ENCODE measurements around the gene PDE4B. TPM values are rescaled to one million over a fixed set of nuclear protein-coding genes. Genes with fewer than 3 reads are reported as not detected.

The PDE4B gene
- polyA plus RNA-seq, 1 donor (not counting 4 experiments of a cell fraction or from before 2014, with no cell fraction given), result 0.29 TPM

DNA sequence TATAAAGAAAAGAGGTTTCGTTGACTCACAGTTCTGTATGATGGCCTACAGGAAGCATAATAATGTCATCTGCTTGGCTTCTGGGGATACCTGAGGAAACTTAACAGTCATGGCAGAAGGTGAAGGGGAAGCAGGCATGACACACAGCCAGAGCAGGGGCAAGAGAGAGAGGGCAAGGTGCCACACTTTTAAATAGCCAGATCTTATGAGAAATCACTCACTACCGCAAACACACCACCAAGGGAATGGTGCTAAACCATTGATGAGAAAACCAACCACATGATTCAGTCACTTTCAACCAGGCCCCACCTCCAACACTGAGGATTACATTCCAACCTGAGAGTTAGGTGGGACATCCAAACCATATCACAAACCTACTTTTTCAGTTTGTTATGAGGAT lies 495.4 kb downstream of the PDE4B start:
- Histone ChIP-seq H3K27ac (ENCODE audit: control insufficient read depth, insufficient read depth, low read length) (no peak overlapping the region), H4K20me1 (ENCODE audit: control insufficient read depth, extremely low read depth, insufficient read depth, low read length) (no peaks in the 10 kb centered on the region), H3K36me3 (ENCODE audit: control insufficient read depth in 2 of 2, extremely low read depth in 1 of 2, insufficient read depth in 2 of 2, low read length in 2 of 2) (no peaks in the 10 kb centered on the region), H2AFZ (ENCODE audit: control insufficient read depth, low read length) (no peak overlapping the region), H3K4me1 (ENCODE audit: control insufficient read depth, extremely low read depth, insufficient read depth, low read length) (peaks cover 16% of the 10 kb centered on the region), H3K79me2 (ENCODE audit: control insufficient read depth, insufficient read depth, low read length) (no peaks in the 10 kb centered on the region), H3K4me3 (ENCODE audit: control insufficient read depth in 2 of 3, extremely low read depth in 1 of 3, insufficient read depth in 2 of 3, low read depth in 1 of 3, low read length in 3 of 3) (no peak overlapping the region), H3K9ac (ENCODE audit: control insufficient read depth, extremely low read depth, insufficient read depth, low read length) (no peak overlapping the region), H3K9me1 (ENCODE audit: control insufficient read depth, extremely low read depth, insufficient read depth, low read length) (no peaks in the 10 kb centered on the region), H3K9me3 (ENCODE audit: control insufficient read depth, low read depth, low read length) (no peaks in the 10 kb centered on the region), H3K4me2 (ENCODE audit: control insufficient read depth, extremely low read depth, insufficient read depth, low read depth, low read length) (no peak overlapping the region), H3K27me3 (ENCODE audit: control insufficient read depth, extremely low read depth, insufficient read depth, low read length) (no peaks in the 10 kb centered on the region)
- FAIRE-seq (no peak), DNase-seq (ENCODE audit: low read depth, low spot score) (no peak)
- TF ChIP-seq EZH2 (IDR thresholded peaks at IDR 0.05; ENCODE audit: low read length), result no peak
- TF ChIP-seq, protein P1, sequence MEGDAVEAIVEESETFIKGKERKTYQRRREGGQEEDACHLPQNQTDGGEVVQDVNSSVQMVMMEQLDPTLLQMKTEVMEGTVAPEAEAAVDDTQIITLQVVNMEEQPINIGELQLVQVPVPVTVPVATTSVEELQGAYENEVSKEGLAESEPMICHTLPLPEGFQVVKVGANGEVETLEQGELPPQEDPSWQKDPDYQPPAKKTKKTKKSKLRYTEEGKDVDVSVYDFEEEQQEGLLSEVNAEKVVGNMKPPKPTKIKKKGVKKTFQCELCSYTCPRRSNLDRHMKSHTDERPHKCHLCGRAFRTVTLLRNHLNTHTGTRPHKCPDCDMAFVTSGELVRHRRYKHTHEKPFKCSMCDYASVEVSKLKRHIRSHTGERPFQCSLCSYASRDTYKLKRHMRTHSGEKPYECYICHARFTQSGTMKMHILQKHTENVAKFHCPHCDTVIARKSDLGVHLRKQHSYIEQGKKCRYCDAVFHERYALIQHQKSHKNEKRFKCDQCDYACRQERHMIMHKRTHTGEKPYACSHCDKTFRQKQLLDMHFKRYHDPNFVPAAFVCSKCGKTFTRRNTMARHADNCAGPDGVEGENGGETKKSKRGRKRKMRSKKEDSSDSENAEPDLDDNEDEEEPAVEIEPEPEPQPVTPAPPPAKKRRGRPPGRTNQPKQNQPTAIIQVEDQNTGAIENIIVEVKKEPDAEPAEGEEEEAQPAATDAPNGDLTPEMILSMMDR (optimal IDR thresholded peaks at IDR 0.05 in 1 of 3, IDR thresholded peaks at IDR 0.05 in 1 of 3, conservative IDR thresholded peaks at IDR 0.05 in 1 of 3; ENCODE audit: extremely low read depth in 1 of 3, insufficient read depth in 2 of 3, low read length in 3 of 3), result no peak
- dilution Hi-C loops (cut with MboI; ENCODE audit: extremely low pct_ligation_motif_present, low sequenced_read_pairs), result no loop called here

DNA sequence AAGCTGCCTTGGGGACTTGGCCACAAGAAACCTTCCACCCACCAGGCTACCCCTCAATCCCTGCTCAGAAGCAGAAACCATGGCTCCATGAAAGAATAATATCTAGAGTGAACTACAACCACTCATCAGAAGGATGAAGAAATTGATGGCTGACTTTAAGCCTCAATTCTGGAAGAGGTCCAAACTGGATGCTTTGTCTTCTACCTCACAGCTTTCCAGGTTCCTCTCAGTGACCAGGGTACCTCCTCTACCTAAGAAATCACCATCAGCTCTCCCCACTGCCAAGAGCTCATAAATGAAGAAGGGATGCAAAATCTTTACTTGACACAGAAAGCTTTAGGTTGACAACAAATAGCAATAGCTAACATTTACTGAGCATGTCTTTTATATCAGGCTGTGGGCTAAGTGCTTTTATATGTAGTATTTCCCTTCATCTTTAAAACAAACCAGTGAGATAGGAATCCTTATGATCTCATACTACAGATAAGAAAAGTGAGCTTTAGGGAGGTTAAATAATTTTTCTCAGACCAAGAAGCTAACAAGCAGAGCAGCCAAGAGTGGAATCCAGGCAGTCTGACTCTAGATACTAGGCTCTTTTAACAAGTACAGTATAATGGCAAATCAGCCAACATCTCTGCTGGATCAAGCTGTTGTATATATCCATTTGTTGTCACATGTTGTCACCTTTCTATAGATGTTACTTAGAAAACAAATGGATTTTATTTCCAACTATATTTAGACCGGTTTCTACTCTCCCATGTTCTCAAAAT lies 498.3 kb downstream of the PDE4B start:
- H3K9ac ChIP-seq (ENCODE audit: control insufficient read depth, extremely low read depth, insufficient read depth, low read length), result no peak overlapping the region
- H3K4me1 ChIP-seq (ENCODE audit: control insufficient read depth, extremely low read depth, insufficient read depth, low read length), result peaks cover 24% of the 10 kb centered on the region
- H3K4me2 ChIP-seq (ENCODE audit: control insufficient read depth, extremely low read depth, insufficient read depth, low read depth, low read length), result no peak overlapping the region
- FAIRE-seq (peak; percentile 61), DNase-seq (ENCODE audit: low read depth, low spot score) (no peak)
- no peak overlapping the region for H3K27ac ChIP-seq (ENCODE audit: control insufficient read depth, insufficient read depth, low read length)
- no peaks in the 10 kb centered on the region for H3K36me3 ChIP-seq (ENCODE audit: control insufficient read depth in 2 of 2, extremely low read depth in 1 of 2, insufficient read depth in 2 of 2, low read length in 2 of 2)
- H4K20me1 ChIP-seq (ENCODE audit: control insufficient read depth, extremely low read depth, insufficient read depth, low read length), result no peaks in the 10 kb centered on the region
- H2AFZ ChIP-seq (ENCODE audit: control insufficient read depth, low read length), result no peak overlapping the region
- no peak overlapping the region for H3K4me3 ChIP-seq (ENCODE audit: control insufficient read depth in 2 of 3, extremely low read depth in 1 of 3, insufficient read depth in 2 of 3, low read depth in 1 of 3, low read length in 3 of 3)
- no peaks in the 10 kb centered on the region for H3K9me1 ChIP-seq (ENCODE audit: control insufficient read depth, extremely low read depth, insufficient read depth, low read length)
- no peaks in the 10 kb centered on the region for H3K9me3 ChIP-seq (ENCODE audit: control insufficient read depth, low read depth, low read length)
- no peaks in the 10 kb centered on the region for H3K27me3 ChIP-seq (ENCODE audit: control insufficient read depth, extremely low read depth, insufficient read depth, low read length)
- dilution Hi-C loops (cut with MboI; ENCODE audit: extremely low pct_ligation_motif_present, low sequenced_read_pairs), result no loop called here
- H3K79me2 ChIP-seq (ENCODE audit: control insufficient read depth, insufficient read depth, low read length), result no peaks in the 10 kb centered on the region
- TF ChIP-seq, protein P1 (optimal IDR thresholded peaks at IDR 0.05 in 1 of 3, IDR thresholded peaks at IDR 0.05 in 1 of 3, conservative IDR thresholded peaks at IDR 0.05 in 1 of 3; ENCODE audit: extremely low read depth in 1 of 3, insufficient read depth in 2 of 3, low read length in 3 of 3), result no peak
- TF ChIP-seq EZH2 (IDR thresholded peaks at IDR 0.05; ENCODE audit: low read length), result no peak

All from keratinocyte (primary cell).